ENCODE results near the gene VWA3B. TPM values are rescaled to one million over a fixed set of nuclear protein-coding genes. Genes with fewer than 3 reads are reported as not detected.
A peak's percentile ranks its signal among the peaks of the same experiment; 100 is the strongest.
"Not testable (repeated sequence)": the region's sequence is repeated elsewhere in the genome, so short reads cannot be mapped to it uniquely, and the experiment has no call there.

Gene VWA3B
- total RNA-seq, 1 donor from 2014 or later, result not detected

DNA sequence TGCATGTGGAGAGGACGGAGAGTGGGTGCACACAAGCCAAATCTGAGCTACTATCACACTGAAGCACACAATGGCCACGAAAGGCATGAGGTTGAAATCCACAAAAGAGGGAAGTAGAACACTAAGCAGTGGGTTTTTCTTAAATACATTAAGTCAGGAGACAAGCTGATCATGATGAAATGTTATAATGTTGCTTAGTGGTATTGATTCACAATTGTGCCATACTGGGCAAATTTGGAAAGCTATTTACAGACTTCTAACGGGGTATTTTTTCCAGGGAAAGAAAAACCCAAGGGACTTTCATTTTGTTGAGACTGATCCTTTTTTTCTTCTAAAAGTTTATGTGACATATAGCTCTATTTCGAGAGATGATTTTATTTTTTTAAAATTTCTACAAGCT, 158.5 kb downstream of the VWA3B start:
- peaks cover 10% of the 10 kb centered on the region for H3K9me3 Mint-ChIP-seq
- no peak overlapping the region for H3K27ac Mint-ChIP-seq
- H3K4me1 Mint-ChIP-seq, result no peaks in the 10 kb centered on the region
- DNase-seq, result no peak
- H3K36me3 Mint-ChIP-seq (ENCODE audit: low read depth), result no peaks in the 10 kb centered on the region
- H3K4me3 Mint-ChIP-seq, result no peak overlapping the region
- intact Hi-C loops (cut with micrococcal nuclease), result no loop called here
- H3K27me3 Mint-ChIP-seq, result peaks cover 15% of the 10 kb centered on the region

DNA sequence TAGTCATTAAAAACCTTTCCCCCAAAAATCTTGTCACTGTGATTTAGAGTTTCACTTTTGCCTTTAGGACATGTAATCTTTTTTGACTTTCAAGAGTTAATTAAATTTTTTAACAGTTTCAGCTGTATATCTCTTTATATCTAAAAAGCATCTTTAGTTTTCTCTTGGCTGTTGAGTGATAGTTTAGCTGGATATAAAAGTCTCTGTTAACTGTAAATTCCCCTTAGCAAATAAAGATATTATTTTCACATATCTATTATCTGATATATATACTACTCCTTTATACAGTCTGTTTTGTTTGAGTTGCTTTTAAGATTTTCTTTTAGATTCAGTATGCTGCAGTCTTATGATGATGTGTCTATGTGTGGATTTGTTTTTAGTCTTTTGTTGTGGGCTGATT, 160.4 kb downstream of the VWA3B start:
- Mint-ChIP-seq H3K4me1 (no peaks in the 10 kb centered on the region), H3K9me3 (peaks cover 10% of the 10 kb centered on the region), H3K4me3 (no peak overlapping the region), H3K27me3 (peaks cover 7% of the 10 kb centered on the region), H3K36me3 (ENCODE audit: low read depth) (no peaks in the 10 kb centered on the region), H3K27ac (no peak overlapping the region)
- no peak for DNase-seq
- intact Hi-C loops (cut with micrococcal nuclease), result no loop called here

DNA sequence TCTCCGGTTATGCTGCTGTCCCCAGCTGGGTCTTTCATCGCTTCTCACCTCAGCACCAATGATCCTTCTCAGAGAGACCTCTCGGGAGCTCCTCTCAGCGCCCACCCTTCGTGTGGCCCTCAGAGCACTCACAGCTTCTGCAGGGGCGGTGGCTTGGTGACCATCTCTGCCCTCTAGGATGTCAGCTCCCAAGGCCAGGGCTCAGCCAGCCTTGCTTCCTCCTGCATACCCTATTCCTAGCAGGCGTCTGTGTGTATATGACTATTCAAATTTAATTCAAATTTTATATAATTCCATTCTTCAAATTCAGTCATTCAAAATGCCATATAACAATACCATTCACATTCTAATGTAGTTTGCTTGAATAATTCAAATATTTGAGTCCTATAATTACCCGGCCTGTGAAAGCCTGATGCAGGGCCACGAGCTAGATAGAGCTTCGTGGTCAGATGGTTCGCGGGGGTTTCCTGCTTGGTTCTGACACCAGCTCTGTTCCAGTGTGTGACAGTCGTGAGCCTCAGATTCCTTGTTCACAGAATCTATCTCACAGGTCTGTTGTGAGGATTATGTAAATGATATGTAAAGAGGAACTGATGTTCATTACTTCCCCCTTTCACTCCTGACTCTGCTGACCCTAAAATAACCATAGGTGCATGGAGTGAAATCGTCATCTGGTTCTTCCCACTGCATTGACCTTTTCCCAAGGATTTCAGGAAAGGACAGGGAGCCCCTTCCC, 165.2 kb downstream of the VWA3B start:
- intact Hi-C loops (cut with micrococcal nuclease), result no loop called here
- no peak overlapping the region for H3K27ac Mint-ChIP-seq
- no peak for DNase-seq
- H3K27me3 Mint-ChIP-seq, result peaks cover 4% of the 10 kb centered on the region
- H3K9me3 Mint-ChIP-seq, result peaks cover 7% of the 10 kb centered on the region
- no peak overlapping the region for H3K4me3 Mint-ChIP-seq
- no peaks in the 10 kb centered on the region for H3K4me1 Mint-ChIP-seq
- no peaks in the 10 kb centered on the region for H3K36me3 Mint-ChIP-seq (ENCODE audit: low read depth)

DNA sequence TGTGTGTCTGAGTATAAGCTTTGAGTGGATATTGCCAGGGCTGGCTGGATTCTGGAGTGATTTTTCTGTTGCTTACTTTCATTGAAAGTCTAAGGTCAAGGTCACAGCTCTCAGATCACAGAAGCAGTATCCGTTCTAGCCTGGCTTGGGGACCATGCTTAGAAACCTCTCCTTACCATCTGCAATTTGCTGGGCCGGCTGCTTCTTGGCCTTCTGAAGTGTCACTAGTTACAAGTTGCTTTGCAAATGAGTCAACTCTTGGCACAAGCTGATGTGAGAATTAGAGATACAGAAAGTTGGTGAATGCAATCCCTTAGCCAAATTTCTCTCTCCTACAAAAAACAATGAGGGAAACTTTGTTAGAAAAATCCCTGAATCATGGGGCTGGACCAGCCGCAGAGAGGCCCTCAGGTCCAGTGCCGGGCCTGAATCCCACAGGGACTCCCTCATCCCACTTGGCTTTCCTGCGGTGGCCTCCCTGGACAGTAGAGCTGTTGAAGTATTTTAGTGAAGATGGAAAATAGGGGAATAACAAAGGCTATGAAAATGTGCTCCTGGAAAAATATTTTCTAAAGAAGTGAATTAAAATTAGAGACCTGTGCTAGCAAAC, 166.6 kb downstream of the VWA3B start:
- Mint-ChIP-seq H3K4me1 (no peaks in the 10 kb centered on the region), H3K27me3 (peaks cover 14% of the 10 kb centered on the region), H3K36me3 (ENCODE audit: low read depth) (no peaks in the 10 kb centered on the region), H3K27ac (no peak overlapping the region), H3K9me3 (peaks cover 3% of the 10 kb centered on the region), H3K4me3 (no peak overlapping the region)
- DNase-seq, result no peak
- intact Hi-C loops (cut with micrococcal nuclease), result no loop called here

DNA sequence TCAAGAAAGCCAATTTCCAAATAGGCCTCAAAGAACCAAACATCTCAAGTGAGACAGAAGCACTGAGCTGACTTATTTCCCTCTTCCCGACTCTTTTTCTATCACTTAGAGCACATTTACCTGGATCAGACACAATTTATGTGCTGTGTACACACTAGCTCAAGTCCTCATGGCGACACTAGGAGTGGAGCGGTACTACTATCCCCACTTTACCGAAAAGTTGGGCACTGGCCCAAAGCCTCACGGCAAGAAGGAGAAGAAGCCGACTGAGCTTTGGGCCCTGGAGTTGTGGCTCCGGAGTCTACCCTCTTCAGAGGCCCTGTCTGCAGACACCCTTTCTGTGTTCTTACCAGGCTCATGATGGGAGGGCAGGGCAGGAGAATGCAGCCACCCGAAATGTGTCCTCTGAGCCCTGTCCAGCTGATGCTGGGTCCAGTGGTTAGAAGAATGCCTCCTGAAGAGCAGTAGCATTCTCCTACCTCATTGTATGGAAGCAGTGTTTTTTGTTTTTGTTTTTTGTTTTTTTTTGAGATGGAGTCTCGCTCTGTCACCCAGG, 167.6 kb downstream of the VWA3B start:
- Mint-ChIP-seq H3K4me3 (no peak overlapping the region), H3K27ac (no peak overlapping the region), H3K4me1 (no peaks in the 10 kb centered on the region), H3K36me3 (ENCODE audit: low read depth) (no peaks in the 10 kb centered on the region), H3K27me3 (peaks cover 17% of the 10 kb centered on the region), H3K9me3 (no peaks in the 10 kb centered on the region)
- no peak for DNase-seq
- intact Hi-C loops (cut with micrococcal nuclease), result no loop called here

DNA sequence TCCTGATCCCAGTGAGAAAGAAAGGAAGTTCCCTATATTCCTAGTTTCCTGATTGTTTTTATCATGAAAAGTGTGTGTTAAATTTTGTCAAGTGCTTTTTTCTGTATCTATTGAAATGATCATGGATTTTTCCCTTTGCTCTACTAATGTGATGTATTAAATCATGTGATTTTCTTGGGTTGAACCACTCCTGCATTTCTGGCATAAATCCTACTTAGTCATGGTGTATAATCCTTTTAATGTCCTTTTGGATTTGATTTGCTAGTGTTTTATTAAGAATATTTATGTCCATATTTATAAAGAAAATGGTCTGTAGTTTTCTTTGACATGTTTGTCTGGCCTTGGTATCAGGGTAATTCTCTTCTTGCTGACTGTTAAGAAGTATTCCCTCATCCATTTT, 171.9 kb downstream of the VWA3B start:
- no peak for DNase-seq
- no peak overlapping the region for H3K27ac Mint-ChIP-seq
- intact Hi-C loops (cut with micrococcal nuclease), result no loop called here
- H3K27me3 Mint-ChIP-seq, result peaks cover 24% of the 10 kb centered on the region
- no peak overlapping the region for H3K4me3 Mint-ChIP-seq
- no peaks in the 10 kb centered on the region for H3K36me3 Mint-ChIP-seq (ENCODE audit: low read depth)
- no peaks in the 10 kb centered on the region for H3K4me1 Mint-ChIP-seq
- peaks cover 19% of the 10 kb centered on the region for H3K9me3 Mint-ChIP-seq

DNA sequence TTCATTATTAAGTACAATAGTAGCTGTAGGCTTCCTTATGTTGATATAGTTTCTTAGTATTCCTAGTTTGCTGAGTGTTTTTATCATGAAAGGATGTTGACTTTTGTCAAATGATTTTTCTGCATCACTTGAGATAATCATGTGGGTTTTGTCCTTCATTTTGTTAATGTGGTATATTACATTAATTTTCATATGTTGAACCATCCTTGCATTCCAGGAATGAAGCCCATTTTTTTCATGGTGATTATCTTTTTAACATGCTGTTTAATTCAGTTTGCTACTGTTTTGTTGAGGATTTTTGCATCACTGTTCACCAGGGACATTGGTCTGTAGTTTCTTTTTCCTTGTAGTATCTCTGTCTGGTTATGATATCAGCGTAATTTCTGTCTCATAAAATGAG, 176.4 kb downstream of the VWA3B start:
- no peak for DNase-seq
- H3K27ac Mint-ChIP-seq, result no peak overlapping the region
- peaks cover 27% of the 10 kb centered on the region for H3K9me3 Mint-ChIP-seq
- peaks cover 12% of the 10 kb centered on the region for H3K27me3 Mint-ChIP-seq
- no peaks in the 10 kb centered on the region for H3K4me1 Mint-ChIP-seq
- intact Hi-C loops (cut with micrococcal nuclease), result no loop called here
- H3K36me3 Mint-ChIP-seq (ENCODE audit: low read depth), result no peaks in the 10 kb centered on the region
- no peak overlapping the region for H3K4me3 Mint-ChIP-seq

DNA sequence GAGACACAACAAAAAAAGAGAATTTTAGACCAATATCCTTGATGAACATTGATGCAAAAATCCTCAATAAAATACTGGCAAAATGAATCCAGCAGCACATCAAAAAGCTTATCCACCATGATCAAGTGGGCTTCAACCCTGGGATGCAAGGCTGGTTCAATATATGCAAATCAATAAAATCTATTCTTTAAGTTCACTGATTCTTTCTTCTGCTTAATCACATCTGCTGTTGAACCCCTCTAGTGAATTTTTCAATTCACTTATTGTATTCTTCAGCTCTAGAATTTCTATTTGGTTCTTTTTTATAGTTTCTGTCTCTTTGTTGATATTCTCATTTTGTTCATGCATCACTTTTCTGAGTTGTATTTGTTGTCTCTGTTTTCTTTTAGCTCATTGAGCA, 181.3 kb downstream of the VWA3B start:
- H3K36me3 Mint-ChIP-seq (ENCODE audit: low read depth); H3K4me1 Mint-ChIP-seq; H3K27me3 Mint-ChIP-seq; DNase-seq; H3K4me3 Mint-ChIP-seq; H3K27ac Mint-ChIP-seq: not testable (repeated sequence)
- H3K9me3 Mint-ChIP-seq, result peaks cover 16% of the 10 kb centered on the region
- intact Hi-C loops (cut with micrococcal nuclease), result loop anchor here (2.0 kb wide), 1 partner anchor 461 kb away; no protein-coding TSS in a partner anchor

DNA sequence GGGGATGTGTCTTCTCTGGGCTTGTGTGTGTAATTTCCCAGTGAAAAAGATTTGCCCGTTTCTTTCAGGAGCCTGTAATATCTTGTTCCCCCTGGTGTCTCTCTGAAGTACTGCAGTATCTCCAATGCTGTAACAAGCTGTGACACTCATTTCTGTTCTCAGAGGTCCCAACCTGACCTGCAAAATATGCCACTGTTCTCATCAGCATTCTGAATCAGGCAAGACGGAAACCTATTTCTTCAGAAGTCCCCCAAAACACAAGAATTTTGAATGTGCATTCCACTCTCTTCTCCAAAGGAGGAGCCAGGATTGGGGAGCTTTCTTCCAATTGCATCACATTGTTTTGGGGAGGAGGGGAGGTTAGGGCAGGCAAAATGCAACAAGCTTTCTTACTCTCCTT, 182.3 kb downstream of the VWA3B start:
- Mint-ChIP-seq H3K27ac (no peak overlapping the region), H3K4me1 (no peaks in the 10 kb centered on the region), H3K4me3 (no peak overlapping the region), H3K36me3 (ENCODE audit: low read depth) (no peaks in the 10 kb centered on the region), H3K9me3 (peaks cover 5% of the 10 kb centered on the region), H3K27me3 (peaks cover 6% of the 10 kb centered on the region)
- DNase-seq, result peak; percentile 72
- intact Hi-C loops (cut with micrococcal nuclease), result loop anchor here (2.0 kb wide), 1 partner anchor 462 kb away; no protein-coding TSS in a partner anchor

DNA sequence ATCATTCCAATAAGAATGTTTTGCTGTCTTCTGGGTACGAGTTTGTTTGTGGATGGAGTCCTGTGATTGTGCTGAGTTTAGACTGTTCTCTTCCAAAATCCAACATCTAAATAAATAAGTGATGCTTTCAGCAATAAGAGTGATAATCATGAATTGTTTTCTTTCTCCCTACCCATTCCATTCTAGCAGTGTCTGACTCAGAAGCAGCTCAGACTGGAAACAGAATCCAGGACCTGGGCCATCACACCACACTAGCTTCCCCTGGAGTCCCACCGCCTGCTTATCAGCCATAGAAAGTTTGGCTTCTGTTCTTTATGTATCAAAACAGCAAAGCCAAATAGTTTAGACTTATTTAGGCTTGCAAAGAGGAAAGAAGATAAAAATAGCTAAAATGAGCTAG, 182.9 kb downstream of the VWA3B start:
- peaks cover 7% of the 10 kb centered on the region for H3K27me3 Mint-ChIP-seq
- no peak overlapping the region for H3K4me3 Mint-ChIP-seq
- H3K36me3 Mint-ChIP-seq (ENCODE audit: low read depth), result no peaks in the 10 kb centered on the region
- H3K9me3 Mint-ChIP-seq, result no peaks in the 10 kb centered on the region
- no peak overlapping the region for H3K27ac Mint-ChIP-seq
- H3K4me1 Mint-ChIP-seq, result no peaks in the 10 kb centered on the region
- DNase-seq, result no peak
- intact Hi-C loops (cut with micrococcal nuclease), result loop anchor here (2.0 kb wide), 1 partner anchor 463 kb away; no protein-coding TSS in a partner anchor

DNA sequence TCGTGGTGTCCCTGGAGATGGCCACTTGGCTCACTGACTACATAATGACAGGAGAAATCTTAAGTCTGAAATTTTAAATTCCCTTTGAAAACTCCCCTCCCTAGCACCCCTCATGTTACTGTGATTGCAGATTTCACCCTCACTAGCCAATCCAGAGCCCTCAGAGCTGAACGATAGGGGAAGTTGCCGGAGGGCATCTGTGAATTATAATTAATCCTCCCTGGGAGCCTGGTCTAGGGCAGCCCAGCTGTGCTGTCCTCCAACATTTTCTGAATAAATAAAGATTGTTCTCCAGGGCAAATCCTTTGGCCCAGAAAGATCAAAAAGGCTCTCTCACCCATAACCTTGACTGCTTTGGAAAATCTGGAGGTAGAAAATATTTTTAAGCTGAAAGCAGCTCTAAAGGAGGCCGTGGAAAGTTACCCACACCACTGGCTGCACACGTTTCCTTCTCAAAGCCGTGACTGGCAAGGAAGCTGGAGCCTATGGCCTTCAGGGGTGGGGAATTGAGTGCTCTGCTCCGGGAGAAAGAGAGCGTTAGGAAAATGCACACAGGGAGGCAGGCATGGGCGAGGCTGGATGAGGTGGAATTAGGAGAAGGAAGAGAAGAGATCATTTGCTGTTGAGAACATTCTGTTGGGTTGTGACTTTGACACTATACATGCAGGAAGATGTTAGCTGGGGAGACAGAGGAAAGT, 190.3 kb downstream of the VWA3B start:
- Mint-ChIP-seq H3K36me3 (ENCODE audit: low read depth) (no peaks in the 10 kb centered on the region), H3K27ac (no peak overlapping the region), H3K4me3 (no peak overlapping the region), H3K4me1 (peaks cover 2% of the 10 kb centered on the region), H3K9me3 (no peaks in the 10 kb centered on the region), H3K27me3 (peaks cover 23% of the 10 kb centered on the region)
- DNase-seq, result no peak
- intact Hi-C loops (cut with micrococcal nuclease), result no loop called here

DNA sequence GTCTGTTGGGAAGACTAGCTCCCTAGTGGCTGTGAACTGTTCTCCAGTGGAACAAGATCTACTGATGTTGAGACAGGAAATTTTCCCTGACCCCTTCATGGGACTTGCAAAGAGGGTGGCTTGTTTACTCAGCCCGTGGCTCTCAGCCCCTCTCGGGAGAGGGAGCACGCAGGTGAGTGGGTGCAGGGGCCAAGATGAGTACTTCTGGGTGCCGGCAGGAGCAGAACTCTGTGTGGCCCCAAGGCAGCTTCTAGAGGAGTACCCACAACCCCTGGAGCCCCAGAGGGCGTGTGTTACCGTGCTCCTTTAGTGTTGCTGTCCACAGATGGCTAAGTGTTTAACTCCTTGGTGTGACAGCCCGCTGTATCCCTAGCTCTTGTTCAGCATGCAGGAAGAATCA, 191.1 kb downstream of the VWA3B start:
- intact Hi-C loops (cut with micrococcal nuclease), result no loop called here
- no peak for DNase-seq
- no peaks in the 10 kb centered on the region for H3K36me3 Mint-ChIP-seq (ENCODE audit: low read depth)
- H3K9me3 Mint-ChIP-seq, result no peaks in the 10 kb centered on the region
- peaks cover 2% of the 10 kb centered on the region for H3K4me1 Mint-ChIP-seq
- H3K4me3 Mint-ChIP-seq, result no peak overlapping the region
- no peak overlapping the region for H3K27ac Mint-ChIP-seq
- H3K27me3 Mint-ChIP-seq, result peaks cover 24% of the 10 kb centered on the region

DNA sequence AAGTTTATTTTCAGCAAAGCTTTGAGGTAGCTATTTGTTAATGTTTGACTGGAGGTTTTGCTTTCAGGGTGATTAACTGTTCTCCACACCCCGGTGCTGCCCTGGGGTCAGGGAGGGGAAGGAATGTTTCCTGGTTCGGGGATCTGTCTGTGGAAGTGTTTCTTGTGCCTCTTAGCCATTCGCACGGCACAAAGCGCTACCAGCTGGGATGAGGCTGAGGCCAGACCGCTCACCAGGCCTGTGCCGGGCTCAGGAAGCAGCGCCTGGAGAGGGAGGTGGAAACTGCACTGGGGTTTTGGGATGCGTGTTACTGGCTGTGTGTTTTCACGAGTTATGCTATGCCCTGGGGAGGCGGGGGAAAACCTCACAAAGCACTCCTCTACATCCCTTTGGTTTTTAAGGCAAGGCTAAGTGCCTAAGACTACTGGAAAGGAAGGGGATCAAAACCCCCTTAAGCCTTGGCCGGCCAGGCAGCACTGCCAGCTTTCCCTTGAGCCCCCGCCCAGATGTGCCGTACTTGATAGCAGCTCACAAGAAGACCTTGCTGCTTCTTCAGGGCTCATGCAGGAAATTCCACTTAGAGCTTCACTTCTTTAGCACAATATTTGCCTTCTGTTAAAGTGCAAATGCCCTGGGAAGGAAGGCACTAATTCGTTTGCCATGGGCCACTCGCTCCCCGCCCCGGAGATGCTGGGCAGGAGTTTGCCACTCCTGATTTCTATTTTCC, 193.6 kb downstream of the VWA3B start:
- intact Hi-C loops (cut with micrococcal nuclease), result no loop called here
- H3K4me3 Mint-ChIP-seq, result no peak overlapping the region
- DNase-seq, result no peak
- no peaks in the 10 kb centered on the region for H3K9me3 Mint-ChIP-seq
- H3K27me3 Mint-ChIP-seq, result peaks cover 22% of the 10 kb centered on the region
- peaks cover 2% of the 10 kb centered on the region for H3K4me1 Mint-ChIP-seq
- no peaks in the 10 kb centered on the region for H3K36me3 Mint-ChIP-seq (ENCODE audit: low read depth)
- H3K27ac Mint-ChIP-seq, result no peak overlapping the region
